ENCODE measurements around the gene TCF7.

Gene TCF7

DNA sequence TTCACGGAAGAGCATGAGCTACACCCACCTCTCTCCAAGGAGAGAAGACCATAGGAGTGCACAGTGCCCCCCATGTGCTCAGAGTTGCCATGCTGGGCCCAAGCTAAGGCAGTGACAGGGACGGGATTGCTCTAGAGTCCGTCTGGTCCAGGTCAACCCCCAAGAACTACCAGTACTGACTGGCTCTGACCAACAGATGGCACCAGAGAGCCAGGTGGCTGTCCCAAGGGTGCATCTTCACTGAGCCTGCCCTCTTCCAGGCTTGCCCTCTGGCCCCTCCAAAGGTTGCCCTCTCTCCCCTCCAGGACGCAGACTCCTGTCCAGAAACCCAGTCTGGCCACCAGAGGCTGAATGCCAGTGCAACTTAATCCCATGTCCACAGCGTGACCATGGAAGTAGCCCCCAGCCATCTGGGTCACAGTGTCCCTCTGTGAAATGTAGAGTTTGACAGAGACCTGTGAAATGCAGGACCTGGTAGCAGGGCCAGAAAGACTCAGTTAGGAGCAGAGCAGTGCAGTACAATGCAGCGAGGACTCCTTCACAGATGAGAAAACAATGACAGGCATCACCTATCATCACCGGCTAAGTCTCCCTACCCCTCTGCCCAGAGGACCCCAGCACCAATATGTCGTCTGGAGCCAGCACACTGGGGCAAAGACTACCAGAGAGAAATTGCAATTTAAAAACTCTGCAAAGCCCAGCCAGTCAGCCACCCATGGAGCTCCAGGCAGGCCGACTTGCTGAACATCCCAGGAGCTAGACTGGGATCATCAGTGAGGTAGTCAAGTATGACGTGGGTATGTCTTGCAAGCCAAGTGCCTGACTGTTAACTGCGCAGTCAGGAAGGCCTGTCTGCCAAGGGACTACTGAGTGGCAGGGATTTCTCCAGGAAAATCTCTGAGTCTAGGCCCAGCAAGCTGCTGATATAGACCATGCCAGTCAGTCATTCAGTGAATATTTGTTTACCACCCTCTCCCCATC lies 70.0 kb downstream of the TCF7 start:
- peak; percentile 81 for DNase-seq

DNA sequence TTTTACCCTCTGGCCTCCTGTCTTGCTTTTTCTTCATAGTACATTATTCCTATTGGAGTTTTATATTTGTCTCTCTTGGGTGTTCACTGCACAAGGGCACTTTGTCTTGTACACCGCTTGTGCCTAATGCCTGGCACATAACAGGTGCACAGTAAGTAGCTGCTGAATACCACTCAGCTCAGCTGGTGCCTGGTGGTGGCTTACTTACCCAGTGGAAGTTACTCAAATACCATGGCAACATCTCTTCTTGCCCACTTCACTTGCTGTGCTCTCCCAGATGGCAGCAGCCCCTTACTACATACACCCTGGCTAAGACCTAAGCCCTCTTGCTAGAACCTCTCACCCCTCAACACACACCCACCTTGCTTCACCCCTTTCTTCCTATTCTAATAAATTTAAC lies 73.6 kb downstream of the TCF7 start:
- no peak for DNase-seq

DNA sequence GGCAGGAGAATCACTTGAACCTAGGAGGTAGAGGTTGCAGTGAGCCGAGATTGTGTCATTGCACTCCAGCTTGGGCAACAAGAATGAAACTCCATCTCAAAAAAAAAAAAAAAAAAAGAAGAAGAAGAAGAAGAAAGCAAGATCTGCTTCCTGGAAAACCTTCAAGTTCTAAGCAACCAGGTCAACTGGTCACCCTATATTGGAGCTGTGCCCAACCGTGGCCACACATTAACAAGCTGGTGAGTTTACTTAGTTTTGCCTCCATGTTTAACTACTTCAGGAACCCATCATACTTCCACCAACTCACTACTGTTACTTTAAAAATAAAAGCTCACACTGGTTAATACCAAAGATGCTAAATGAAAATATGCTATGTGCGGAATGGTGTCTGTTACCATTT lies 74.5 kb downstream of the TCF7 start:
- DNase-seq = no peak

DNA sequence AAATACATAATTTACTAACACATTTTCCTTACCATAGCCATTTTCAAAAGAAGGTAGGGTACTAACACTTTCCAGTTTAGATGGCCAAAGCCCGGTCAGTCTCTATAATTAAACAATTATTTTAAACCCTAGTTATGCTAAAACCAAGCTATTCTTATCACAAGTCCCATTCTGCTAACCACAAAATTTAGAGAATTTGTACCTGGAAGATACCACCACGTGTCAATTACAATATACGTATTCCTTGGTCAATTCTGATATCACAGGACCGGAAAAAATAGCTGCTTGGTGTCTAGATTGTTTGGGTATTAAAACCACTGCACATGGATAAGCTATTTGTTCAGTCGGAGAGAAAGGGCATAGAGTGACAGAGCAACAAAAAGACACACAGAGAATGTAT lies 81.2 kb downstream of the TCF7 start:
- DNase-seq = no peak
